GM19099 (cell line): Measurements from ENCODE around the gene NRG3.

ENCODE experiments used
- POLR2A ChIP-seq: IDR thresholded peaks from 3 replicates; pipeline ENCODE4 v1.6.1; 2011; ENCODE audit warnings: low read depth; ENCODE audit not compliant: insufficient read length; ENCODE audit errors: extremely low read depth

Gene NRG3

GRCh38 chr10:82653244-82654155 is 778.5 kb downstream of the NRG3 start:
- no peak for TF ChIP-seq POLR2A

GRCh38 chr10:82660205-82660604 is 785.2 kb downstream of the NRG3 start:
- TF ChIP-seq POLR2A: no peak

DNA sequence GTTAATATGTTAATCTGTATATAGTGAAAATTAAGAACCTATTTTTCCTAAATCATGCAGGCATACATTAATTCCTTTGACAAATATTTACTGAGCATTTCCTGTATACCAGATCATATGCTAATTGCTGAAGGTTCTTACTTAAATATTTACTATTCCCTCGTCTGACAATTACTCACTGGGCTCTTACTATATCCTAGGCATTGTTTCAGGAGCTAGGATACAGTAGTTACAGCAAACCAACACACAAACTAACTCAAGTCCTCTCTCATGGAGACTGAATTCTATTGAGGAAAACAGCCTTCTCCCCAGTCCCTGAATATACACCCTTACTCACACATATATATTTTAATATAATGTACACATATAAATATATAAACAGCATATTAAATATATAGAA is 786.0 kb downstream of the NRG3 start:
- TF ChIP-seq POLR2A: no peak

DNA sequence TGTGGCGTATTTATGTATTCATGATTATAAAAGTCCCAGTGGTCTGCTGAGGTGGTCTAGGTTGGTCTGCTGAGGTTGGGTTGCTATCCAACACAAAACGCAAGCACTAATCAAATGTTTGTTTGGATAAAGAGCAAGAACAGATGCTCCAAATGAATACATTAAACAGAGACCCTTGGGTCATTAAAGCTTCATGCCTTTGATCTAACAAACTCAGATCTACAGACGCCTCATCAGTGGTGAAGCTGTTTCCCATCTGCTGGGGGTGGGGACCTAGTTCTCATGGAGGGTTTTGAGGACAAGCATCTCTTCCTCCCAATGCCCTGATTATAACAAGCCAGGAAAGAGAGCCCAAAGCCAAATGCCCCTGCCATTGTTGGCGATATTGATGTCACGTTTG is 786.7 kb downstream of the NRG3 start:
- no peak for TF ChIP-seq POLR2A

- TF ChIP-seq POLR2A: no peak
These were observed 793.4 kb downstream of the NRG3 start for GRCh38 chr10:82668221-82668895.

DNA sequence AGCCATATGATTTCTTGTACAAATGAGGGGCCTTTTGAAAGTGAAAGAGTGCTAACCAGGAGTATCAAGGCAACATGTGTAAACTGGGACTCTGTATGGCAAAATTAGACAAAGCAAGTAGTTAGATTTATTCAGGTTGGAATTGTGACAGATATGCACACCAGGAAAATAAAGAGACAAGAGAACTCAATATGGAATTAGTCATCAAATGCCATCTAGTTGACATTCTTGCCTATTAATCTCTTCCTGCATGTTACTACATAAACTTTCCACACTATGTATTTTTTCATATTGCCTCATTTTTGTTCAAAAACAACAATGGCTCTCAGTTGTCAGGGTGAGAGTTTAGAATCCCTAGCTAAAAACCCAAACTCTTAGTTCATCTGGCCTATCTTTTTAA is 799.0 kb downstream of the NRG3 start:
- no peak for TF ChIP-seq POLR2A

- no peak for TF ChIP-seq POLR2A
These were observed 805.6 kb downstream of the NRG3 start for GRCh38 chr10:82680608-82681007.

- TF ChIP-seq POLR2A: no peak
These were observed 809.0 kb downstream of the NRG3 start for GRCh38 chr10:82683945-82684344.

- TF ChIP-seq POLR2A: no peak
These were observed 810.1 kb downstream of the NRG3 start for GRCh38 chr10:82685087-82685486.

DNA sequence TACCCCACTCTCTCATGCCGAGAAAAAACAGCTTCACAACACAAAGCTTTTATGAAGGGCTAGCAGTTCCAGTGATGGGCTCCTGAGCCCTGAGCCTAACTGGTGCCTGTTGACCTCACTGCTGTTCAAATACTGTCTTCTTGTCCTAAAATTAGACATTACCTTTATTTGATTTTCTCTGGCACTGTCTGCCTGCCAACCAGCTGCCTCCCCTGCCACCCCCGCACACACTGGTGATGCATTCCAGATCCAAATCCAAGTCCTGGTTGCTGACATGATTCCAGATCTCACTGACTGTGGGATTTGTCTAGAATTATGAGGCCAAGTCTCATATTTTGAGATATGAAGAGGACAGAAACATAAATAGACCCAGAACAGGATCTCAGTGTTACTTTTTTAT is 816.2 kb downstream of the NRG3 start:
- no peak for TF ChIP-seq POLR2A

- TF ChIP-seq POLR2A: no peak
These were observed 817.5 kb downstream of the NRG3 start for GRCh38 chr10:82692458-82692857.

DNA sequence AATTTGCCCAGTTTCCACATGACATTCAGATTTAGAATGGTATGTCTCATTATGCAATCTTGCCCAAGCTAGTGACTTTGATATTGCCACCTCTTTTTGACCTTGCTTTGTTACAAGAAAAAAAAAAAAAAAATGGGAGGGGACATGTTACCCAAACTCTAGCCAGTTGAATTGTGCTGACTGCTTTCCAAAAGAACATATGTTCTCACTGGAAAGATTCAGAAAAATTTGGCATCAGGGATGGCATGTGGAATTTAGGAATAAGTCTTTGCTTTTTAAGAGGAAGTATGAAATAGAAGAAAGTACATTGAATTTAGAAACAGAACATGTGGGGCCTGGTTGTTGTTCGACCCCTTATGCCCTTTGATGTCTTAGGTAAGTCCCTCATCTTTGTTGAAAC is 846.8 kb downstream of the NRG3 start:
- TF ChIP-seq POLR2A: no peak

GRCh38 chr10:82722273-82722672 is 847.3 kb downstream of the NRG3 start:
- no peak for TF ChIP-seq POLR2A

GRCh38 chr10:82736305-82736704 is 861.3 kb downstream of the NRG3 start:
- TF ChIP-seq POLR2A: no peak

DNA sequence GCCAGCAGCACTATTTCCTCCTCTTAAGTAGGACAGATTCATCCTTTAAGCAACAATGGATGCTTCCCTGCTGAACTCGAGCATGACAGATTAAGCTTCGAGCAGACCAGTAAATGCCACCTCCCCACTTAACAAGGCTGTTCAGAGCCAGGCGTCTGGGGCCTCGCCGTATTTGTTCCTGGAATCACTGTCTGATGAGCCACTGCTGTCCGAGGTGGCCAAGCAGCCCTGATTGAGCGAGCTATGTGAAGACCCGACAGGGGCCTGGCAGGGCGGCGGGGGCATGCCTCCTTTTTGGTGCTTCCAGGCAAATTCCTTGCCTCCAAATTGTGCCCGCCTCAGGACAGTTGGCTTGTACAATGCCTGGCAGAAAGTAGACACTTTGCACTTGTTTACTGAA is 862.6 kb downstream of the NRG3 start:
- no peak for TF ChIP-seq POLR2A

DNA sequence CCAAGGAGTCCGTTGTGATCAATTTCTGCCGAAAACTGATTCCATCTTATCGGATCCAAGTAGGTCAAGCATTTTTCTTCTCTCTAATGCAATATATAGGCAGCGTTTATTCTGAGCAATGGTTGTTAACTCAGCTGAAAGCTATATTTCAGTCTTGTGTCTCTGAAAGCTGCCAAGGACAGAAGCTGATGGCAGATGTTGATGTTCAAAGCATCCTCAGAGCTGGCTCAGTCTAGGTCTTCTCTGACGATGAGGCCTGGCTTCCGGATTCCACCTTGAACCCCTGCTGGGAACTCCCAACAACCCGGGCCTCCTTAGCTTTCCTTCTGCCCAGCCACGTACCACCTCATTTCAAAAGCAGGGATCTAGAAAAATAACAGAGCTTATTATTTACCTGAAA is 863.6 kb downstream of the NRG3 start:
- TF ChIP-seq POLR2A: no peak

DNA sequence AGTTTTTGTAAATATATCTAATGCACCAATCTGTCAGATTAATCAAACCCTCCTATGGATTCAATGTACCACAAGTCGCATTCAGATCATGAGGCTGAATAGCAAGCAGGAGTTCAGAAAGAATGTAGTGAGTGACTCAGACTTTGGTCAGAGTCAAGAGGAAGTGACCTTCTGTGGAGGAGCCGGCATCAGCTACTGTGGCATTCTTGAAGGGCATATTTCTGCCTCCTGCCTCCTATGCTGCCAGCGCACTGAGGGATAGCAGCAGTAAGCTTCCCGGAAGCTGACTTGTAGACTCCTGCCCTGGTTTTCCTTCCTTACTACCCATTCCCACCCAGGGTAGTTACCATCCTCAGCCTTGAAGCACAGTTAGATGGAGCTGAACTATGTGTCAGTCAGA is 867.5 kb downstream of the NRG3 start:
- TF ChIP-seq POLR2A: no peak

DNA sequence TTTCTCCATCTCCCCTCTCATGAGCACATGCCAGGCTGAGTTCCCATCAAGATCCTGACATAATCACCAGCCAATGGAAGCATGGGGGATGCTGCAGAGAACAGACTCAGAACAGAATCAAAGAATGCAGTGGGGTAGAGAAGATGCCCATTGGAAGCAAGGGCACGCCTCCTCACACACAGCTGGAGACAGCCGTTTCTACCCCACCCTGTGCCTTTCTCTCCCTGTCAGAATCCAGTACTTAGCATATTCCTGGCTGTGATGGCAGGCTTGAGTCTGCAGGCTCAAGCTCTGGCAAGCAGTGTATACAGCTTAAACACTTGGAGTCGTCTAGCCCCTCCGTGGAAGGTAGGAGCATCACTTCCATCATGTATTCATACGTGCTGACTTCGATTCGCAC is 867.9 kb downstream of the NRG3 start:
- TF ChIP-seq POLR2A: no peak
